HG03558 (cell line): ENCODE data around the gene AHDC1.

ENCODE experiments used
- ATAC-seq: cut with Tn5 transposase; IDR thresholded peaks from one replicate; pipeline ENCODE4 v1.9.1; 2021; ENCODE audit warnings: moderate number of reproducible peaks; ENCODE audit not compliant: unreplicated experiment; ENCODE audit errors: extremely low read depth

Gene AHDC1

GRCh38 chr1:27588256-27589232, 15.4 kb downstream of the AHDC1 start:
- ATAC-seq: no peak

DNA sequence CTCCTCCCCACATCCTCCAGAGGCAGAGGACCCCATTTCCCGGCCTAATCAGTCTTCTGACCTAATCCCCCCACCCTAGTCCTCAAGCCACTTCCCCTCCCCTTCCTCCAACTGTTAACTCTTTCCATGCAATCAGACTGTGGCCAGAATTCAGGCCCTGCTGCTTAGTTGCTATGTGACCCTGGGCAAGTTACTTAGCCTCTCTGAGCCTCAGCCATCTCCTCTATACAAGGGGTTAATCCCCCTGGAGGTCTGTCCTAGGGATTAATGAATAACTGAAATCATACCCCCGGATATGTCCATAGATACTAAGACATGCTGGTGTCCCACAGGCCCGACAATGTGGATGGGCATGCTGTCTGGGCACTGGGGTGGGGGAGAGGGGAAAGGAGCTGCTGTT, 18.3 kb downstream of the AHDC1 start:
- no peak for ATAC-seq

DNA sequence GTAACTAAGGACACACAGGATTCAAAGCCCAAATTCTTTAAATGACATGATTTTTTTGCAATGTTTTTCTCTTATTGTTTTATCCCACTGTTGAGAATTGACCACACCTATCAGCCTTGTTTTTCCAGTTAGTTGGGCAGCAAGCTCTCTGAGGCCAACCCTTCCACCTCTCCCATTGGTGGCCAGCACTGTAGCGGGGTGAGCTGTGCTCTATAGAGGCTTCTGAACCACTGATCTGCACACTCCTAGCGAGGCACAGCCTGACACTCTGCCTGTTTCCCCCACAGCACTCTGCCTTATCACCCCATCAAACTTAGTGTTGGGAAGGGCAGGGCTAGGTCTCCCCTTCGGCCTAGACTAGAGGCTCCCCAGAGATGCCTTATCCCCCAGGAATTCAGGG, 19.5 kb downstream of the AHDC1 start:
- ATAC-seq: no peak

DNA sequence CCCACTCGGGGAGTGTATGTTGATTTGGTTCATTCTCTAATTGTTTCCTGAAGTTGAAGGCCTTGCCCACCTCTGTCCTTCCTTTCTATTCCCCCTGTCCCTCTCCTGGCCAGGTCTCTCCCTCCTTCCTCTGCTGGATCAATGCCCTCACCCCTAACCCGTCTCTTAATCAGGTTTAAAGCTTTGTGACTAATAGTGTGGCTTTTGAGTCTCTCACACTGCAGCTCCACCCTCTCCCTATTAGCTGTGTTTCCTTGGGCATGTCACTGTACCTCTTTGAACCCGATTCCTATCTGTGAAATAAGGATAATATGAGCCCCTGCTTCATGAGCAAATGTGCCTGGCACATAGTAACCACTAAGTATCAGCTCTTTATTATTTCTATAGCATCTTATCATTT, 20.5 kb downstream of the AHDC1 start:
- no peak for ATAC-seq

- ATAC-seq: no peak
These were observed 22.1 kb downstream of the AHDC1 start for GRCh38 chr1:27581823-27582243.

GRCh38 chr1:27577504-27578188, 26.3 kb downstream of the AHDC1 start:
- no peak for ATAC-seq

DNA sequence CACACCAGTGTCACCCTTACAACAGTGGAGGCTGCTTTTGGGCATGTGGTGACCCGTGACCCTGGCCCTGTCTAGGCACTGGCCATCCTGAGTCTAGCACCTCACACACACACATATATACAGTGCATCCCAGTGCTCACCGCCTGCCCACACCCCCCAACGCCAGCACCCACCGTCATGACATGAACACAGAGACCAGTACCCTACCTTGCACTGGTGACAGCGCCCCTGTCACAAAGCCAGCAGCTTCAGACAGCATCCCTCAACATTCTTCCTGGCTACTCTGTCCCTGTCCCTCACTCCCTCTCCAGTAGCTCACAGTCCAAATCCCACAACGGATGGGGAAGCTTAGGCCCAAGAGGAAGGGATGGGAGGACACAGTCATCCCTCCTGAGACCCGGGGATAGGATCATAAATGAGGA, 27.1 kb downstream of the AHDC1 start:
- no peak for ATAC-seq

DNA sequence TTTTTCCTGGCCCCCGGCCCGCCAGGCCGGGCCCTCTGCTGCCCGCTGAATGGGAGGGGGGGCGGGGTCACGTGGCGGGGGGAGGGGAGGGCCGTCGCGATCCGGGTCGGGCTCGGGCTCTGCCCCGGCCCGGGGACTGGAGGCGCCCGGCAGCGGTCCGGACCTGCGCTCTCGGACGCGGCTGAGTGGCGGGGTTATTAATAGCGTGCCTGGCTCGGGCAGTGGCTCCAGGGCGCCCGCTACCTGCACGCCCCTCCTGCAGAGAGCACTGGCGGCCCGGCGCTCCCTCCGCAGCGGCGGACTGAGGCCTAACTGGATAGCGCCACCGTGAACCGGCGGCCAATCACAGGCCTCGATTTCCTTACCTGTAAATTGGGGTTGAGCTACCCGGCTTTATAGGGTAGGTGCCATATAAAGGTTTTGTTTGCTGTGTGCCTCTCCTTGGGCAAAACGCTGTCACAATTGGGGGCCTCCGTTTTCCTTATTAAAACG, 28.1 kb downstream of the AHDC1 start:
- ATAC-seq: no peak

DNA sequence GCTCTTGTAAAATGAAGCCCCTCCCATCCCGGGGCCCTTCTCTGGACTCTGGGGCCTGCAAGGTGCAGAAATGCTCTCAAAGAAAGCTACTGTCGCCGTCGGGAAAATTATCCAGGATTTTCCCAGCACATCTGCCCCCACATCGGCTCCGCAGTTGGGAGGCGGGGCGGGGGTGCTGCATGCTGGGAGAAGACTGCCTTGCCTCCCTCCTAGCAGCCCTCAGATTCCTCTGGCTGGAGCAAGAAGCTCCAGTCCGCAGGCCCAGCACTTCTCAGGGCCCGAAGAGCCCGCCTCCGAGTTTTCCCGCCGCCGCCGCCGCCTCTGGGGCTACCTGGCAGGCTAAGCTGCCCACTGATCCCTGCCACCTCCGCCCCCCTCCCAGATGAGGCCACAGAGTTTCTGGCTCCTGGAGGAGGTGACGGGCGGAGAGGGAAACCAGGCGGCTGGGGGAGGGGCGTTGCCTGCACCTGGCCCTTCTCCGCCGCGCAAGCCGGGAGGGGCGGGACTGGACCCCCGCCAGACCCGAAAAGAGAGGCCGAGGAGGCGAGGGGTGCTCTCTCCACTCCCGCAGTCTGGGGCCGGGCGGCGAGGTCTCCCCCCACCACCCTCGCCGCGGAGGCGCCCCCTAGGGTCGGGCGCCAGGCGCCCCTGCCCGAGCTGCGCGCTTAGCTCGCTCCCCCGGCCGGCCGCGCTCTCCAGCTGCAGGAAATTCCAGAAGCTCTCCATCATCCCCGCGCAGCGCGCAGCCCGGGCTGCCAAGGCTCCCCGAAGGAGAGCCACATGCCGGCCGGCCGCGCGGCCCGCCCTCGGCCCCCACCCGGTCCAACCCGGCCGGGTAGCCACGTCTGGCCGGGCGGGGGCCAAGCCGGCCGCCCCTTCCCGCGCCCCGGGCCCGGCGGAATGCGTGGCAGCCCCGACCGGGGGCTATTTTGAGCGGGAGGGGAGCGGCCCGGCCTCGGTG, 28.8 kb downstream of the AHDC1 start:
- no peak for ATAC-seq

DNA sequence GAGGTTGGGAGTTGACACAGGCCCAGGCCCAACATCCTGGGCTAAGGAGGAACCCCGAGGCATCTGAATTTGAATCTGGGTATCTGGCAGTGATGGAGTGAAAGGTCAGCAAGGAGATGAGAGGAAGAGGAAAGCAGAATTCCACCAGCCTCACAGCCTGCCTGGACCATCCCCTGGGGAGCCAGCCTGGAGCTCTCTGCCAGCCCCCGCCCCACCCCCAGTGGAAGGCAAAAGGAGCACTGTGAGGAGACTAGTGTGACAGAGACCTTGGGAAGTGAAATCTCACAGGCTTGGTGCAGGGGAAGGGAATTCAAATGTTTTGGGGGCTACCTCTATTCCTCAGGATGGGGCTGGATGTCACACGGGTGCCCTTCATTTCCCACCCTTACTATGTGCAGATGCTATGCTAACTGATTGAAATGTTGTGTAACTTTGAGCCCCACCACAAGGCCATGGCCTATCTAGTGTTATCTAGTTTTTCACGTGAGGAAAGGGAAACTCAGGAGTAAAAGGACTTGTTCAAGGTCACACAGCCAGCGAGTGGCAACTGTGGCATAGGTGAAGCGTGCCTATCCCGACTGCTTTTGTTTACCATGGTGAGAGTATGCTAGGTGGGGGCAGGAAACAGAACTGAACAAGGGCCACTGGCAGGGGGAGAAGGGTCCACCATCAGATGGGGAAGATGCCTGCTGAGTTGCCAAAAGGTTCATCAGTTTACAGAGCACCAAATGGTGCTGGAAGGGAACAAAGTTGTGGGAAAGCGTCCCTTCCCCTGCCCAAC, 29.8 kb downstream of the AHDC1 start:
- ATAC-seq: no peak

GRCh38 chr1:27572679-27573426, 31.1 kb downstream of the AHDC1 start:
- ATAC-seq: no peak

DNA sequence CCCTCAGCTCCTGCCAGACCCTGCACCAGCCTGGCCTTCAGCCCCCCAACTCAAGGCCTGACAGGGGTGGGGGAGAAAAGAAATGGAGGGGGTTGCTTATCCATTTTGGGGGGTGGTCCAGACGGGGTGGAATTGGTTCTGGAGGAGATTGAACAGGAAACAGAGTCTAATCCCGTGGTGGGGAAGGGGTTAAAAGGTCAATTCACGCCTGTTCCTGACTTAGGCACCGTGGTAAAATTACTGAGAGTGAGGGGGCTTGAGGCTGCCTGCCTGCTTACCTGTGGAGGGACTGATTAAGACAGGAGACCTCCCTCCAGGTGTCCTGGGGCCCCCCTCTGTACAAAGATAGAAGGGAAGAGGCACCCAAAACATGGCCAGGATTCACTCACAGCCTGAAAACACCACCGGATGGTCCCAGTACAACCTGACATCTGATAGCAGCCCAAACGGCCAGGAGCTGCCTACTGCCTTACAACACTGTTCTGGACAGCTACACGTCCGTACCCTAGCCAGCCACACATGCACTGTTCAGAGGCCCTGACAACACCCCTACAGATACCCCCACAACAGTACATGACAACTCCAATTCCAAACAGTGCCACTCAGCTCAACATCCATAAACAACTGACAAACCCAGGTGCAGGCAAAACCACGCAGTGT, 31.8 kb downstream of the AHDC1 start:
- no peak for ATAC-seq

DNA sequence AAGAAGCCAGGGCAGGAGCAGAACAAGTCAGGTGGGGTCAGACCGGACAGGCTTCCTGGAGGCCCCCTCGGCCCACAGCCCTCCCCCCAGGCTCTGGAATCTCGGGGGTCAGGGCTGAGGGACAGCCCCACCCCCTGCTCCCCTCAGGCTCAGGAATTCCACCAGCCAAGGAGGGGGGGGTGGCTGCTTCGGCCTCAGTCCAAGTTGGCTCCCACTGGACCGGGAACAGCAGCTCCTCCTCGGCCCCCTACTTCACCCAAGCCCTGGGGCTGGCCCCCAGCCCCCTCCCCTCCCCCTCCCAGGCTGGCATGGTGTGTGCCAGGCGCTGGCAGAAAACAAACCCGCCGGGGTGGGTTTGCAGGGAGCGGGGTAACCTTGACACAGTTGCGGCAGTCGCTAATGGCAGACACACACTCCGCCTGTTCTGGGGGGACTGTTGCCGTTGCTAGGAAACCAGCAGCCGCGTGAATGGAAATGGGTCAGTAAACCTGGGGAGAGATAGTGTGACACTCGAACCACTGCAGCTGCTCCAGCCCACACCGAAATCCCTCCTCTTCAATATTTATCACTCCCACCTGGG, 32.4 kb downstream of the AHDC1 start:
- no peak for ATAC-seq

- ATAC-seq: no peak
These were observed 33.2 kb downstream of the AHDC1 start for GRCh38 chr1:27570784-27571183.

- ATAC-seq: no peak
These were observed 33.6 kb downstream of the AHDC1 start for GRCh38 chr1:27570356-27570755.

DNA sequence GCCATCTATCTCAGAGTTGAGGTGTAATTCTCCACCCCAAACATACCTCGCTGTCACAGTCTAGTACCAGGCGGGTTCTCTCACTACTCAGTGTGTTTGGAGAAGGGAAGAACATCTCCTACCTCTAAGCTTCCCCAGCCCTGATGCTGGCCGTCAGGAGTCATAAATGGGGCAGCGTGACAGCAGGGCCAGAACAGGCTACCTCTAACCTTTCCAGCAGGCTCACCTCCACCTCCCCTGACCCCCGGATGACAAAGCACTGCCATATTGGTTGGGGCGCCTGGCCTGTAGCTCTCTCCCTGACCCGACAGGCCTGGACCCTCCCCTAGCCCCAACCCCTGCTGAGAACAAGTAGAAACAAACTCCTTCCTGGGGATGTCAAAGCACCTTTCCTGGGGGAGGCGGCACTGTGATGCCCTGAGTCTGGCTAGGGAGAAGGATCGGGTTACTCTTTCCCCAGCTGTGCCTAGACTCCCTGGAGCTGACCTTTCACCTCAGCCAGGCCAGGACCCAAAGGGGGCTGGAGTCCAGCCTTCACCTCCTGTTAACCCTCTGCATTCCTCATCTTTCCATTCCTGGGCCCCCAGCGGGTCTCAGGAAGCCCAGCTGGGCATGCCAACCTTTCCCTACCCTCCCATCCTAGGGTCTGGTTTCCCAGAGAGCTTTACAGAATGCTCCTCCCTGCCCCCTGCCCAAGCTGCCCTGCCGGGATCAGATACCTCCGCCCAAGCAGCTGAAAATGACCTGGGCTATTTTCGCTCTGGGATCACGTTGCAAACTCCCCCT, 34.2 kb downstream of the AHDC1 start:
- ATAC-seq: no peak

DNA sequence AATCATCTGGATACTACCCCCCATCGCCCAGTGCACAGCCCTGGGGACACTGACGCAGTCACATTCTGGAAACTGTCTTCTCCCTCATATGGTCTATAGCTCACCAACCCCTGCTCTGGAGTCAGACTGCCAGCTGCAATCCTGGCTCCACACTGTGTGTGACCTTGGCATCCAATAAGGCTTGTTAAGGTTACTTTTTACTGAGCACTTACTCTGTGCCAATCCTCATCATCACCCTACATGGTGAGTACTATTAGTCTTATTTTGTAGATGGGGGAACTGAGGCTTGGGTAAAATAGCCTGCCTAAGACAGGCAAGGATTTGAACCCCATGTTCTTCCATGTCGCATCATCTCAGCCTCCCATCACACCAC, 34.9 kb downstream of the AHDC1 start:
- ATAC-seq: no peak
